ENCODE results near the gene DLG2. TPM values are rescaled to one million over a fixed set of nuclear protein-coding genes. Genes with fewer than 3 reads are reported as not detected.

Gene DLG2
- total and polyA plus RNA-seq, 9 of the 15 experiments (the other 6 are each of a cell fraction or from before 2014, with no cell fraction given) = 0.52 to 1.6 (median 0.95) TPM

DNA sequence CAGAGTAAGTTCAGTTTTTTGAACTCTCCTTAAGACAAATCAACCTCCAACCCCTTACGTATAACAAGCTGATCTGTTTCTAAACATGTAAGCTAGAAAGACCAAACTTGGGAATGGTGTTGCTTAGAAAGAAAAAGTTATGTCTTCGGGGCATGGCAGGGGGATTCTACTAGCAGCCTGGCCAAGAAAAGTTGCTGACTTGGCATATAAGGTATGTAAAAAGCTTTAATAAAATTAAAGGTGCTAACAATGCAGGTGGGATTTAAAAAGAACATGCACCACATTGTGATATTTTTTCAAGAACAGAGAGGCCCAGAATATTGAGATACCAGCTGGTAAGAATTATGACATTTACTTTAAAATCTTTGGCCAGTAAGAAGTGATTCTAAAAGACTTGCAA lies 1929.6 kb downstream of the DLG2 start:
- Histone ChIP-seq H4K20me1 (replicated peaks; ENCODE audit: control insufficient read depth, insufficient read depth, low read length) (no peaks in the 10 kb centered on the region), H3K9me3 (replicated peaks; ENCODE audit: control insufficient read depth, insufficient read depth, low read depth, low read length) (no peaks in the 10 kb centered on the region), H3K27ac (ENCODE audit: extremely low read depth, low read depth, low read length) (no peak overlapping the region), H3K9me1 (ENCODE audit: control insufficient read depth, insufficient read depth, low read length) (no peaks in the 10 kb centered on the region), H3K4me3 (no peak overlapping the region), H3K79me2 (ENCODE audit: control insufficient read depth, insufficient read depth, low read length) (no peaks in the 10 kb centered on the region), H3K36me3 (ENCODE audit: control insufficient read depth, insufficient read depth, low read length) (no peaks in the 10 kb centered on the region), H3K9ac (ENCODE audit: insufficient read depth in 1 of 2, low read depth in 2 of 2, low read length in 2 of 2) (no peak overlapping the region), H3K4me2 (ENCODE audit: insufficient read depth, low read length) (no peak overlapping the region), H3K4me1 (replicated peaks in 1 of 2; ENCODE audit: control insufficient read depth in 2 of 2, insufficient read depth in 2 of 2, low read length in 2 of 2) (no peaks in the 10 kb centered on the region), H2AFZ (ENCODE audit: low read depth, low read length) (no peak overlapping the region), H3K27me3 (ENCODE audit: control insufficient read depth in 2 of 2, insufficient read depth in 2 of 2, low read length in 2 of 2) (no peaks in the 10 kb centered on the region)
- in situ Hi-C loops (cut with MboI) = no loop called here
- no peak for DNase-seq (ENCODE audit: extremely low read depth in 1 of 4, low spot score in 3 of 4)
- no TSS peak for BruUV-seq (replicated peaks)
- FAIRE-seq = no peak
- no peak for ATAC-seq
- intact Hi-C loops (cut with micrococcal nuclease) = no loop called here
- 0% methylated on average over 2 of the region's 2 CpGs for WGBS (ENCODE audit: insufficient coverage, low coverage, missing lambda C conversion rate)
- POLR2A ChIA-PET = interaction anchor here (0.6 kb wide), 2 partner anchors 18 to 820 kb away, joined by 3 read pairs; no protein-coding TSS in a partner anchor
- CTCF ChIA-PET (ENCODE audit: low intra/inter-chr PET ratio) = no interaction called here
- TF ChIP-seq ZNF316 (IDR thresholded peaks at IDR 0.05) (peak; percentile 70), NCOA4 (IDR thresholded peaks at IDR 0.05; ENCODE audit: partially characterized antibody) (no peak), MEF2A (IDR thresholded peaks at IDR 0.05; ENCODE audit: control insufficient read depth, low read depth, low read length) (no peak), MAFG (tag; conservative IDR thresholded peaks at IDR 0.05) (peak; percentile 68; the same call in 1 of the 2 replicates), MAFK (IDR thresholded peaks at IDR 0.05; ENCODE audit: low read length) (peak; percentile 84), RFX1 (IDR thresholded peaks at IDR 0.05) (no peak), ZNF778 (CRISPR knock-in tag; IDR thresholded peaks at IDR 0.05) (no peak), GABPB2 (CRISPR knock-in tag; conservative IDR thresholded peaks at IDR 0.05) (no peak), MAFF (IDR thresholded peaks at IDR 0.05; ENCODE audit: low read length) (peak; percentile 85), CHD4 (IDR thresholded peaks at IDR 0.05; ENCODE audit: insufficient read depth, insufficient replicate concordance, low read depth, low read length, poor library complexity, severe bottlenecking) (no peak), STAT5B (CRISPR knock-in tag; IDR thresholded peaks at IDR 0.05) (no peak), ZNF384 (IDR thresholded peaks at IDR 0.05; ENCODE audit: low read depth, low read length) (no peak), ZNF699 (CRISPR knock-in tag; IDR thresholded peaks at IDR 0.05; ENCODE audit: insufficient replicate concordance) (no peak), C11orf30 (IDR thresholded peaks at IDR 0.05; ENCODE audit: low read depth) (peak; percentile 64; the same call in 1 of the 2 replicates)
- TF ChIP-seq, protein P1, sequence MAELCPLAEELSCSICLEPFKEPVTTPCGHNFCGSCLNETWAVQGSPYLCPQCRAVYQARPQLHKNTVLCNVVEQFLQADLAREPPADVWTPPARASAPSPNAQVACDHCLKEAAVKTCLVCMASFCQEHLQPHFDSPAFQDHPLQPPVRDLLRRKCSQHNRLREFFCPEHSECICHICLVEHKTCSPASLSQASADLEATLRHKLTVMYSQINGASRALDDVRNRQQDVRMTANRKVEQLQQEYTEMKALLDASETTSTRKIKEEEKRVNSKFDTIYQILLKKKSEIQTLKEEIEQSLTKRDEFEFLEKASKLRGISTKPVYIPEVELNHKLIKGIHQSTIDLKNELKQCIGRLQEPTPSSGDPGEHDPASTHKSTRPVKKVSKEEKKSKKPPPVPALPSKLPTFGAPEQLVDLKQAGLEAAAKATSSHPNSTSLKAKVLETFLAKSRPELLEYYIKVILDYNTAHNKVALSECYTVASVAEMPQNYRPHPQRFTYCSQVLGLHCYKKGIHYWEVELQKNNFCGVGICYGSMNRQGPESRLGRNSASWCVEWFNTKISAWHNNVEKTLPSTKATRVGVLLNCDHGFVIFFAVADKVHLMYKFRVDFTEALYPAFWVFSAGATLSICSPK (IDR thresholded peaks at IDR 0.05; ENCODE audit: borderline replicate concordance) = no peak
- TF ChIP-seq, protein P2, sequence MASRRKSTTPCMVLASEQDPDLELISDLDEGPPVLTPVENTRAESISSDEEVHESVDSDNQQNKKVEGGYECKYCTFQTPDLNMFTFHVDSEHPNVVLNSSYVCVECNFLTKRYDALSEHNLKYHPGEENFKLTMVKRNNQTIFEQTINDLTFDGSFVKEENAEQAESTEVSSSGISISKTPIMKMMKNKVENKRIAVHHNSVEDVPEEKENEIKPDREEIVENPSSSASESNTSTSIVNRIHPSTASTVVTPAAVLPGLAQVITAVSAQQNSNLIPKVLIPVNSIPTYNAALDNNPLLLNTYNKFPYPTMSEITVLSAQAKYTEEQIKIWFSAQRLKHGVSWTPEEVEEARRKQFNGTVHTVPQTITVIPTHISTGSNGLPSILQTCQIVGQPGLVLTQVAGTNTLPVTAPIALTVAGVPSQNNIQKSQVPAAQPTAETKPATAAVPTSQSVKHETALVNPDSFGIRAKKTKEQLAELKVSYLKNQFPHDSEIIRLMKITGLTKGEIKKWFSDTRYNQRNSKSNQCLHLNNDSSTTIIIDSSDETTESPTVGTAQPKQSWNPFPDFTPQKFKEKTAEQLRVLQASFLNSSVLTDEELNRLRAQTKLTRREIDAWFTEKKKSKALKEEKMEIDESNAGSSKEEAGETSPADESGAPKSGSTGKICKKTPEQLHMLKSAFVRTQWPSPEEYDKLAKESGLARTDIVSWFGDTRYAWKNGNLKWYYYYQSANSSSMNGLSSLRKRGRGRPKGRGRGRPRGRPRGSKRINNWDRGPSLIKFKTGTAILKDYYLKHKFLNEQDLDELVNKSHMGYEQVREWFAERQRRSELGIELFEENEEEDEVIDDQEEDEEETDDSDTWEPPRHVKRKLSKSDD (conservative IDR thresholded peaks at IDR 0.05; ENCODE audit: low read length) = no peak
- TF ChIP-seq, protein P3, sequence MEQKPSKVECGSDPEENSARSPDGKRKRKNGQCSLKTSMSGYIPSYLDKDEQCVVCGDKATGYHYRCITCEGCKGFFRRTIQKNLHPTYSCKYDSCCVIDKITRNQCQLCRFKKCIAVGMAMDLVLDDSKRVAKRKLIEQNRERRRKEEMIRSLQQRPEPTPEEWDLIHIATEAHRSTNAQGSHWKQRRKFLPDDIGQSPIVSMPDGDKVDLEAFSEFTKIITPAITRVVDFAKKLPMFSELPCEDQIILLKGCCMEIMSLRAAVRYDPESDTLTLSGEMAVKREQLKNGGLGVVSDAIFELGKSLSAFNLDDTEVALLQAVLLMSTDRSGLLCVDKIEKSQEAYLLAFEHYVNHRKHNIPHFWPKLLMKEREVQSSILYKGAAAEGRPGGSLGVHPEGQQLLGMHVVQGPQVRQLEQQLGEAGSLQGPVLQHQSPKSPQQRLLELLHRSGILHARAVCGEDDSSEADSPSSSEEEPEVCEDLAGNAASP (IDR thresholded peaks at IDR 0.05) = no peak

Data from K562 (cell line).